NCI-H524 treated with DMSO at 0.1 percent for 48 hours (cell line): ENCODE data around the gene EDN1.

ENCODE experiments used
- DNase-seq: peaks from one replicate; lab custom pipeline; 2025; lab: John Stamatoyannopoulos, UW

EDN1 gene

GRCh38 chr6:12289933-12290820 is at the start of gene EDN1:
EDN1 (plus strand) TSS chr6:12290361; CDS start chr6:12290630, 269 bp downstream.
- DNase-seq, result no peak

DNA sequence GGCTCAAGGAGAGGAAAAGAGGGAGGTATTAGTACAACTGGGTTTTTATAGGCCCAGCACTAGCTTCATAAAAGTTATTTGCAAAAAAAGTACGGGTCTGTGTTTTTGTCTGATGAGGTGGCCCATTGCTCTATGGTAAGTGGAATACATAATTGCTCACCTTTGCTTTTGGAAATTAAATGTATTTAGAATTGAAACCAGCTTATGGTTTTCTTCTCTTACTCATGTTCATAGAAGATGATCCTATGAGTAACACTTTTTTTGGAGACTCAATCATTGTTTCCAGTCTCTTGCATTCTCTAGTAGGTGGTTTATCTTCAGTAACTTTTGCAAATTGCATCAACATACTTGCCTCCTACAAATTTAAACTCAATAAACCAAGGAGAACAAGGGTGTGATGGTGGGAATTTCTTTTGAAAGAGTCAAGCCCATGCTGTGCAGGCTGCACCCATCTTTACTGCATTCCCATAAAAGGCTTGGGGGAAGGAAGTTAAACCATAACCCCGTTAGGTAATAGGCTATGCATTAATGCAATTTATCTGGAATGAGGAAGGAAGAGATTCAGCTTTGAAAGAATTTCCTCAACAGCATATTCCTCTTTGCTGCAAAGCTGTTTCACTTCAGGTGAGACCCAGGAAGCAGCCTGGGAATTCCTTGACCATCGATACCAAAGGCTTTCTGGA is 48.5 kb upstream of the EDN1 start:
- no peak for DNase-seq

DNA sequence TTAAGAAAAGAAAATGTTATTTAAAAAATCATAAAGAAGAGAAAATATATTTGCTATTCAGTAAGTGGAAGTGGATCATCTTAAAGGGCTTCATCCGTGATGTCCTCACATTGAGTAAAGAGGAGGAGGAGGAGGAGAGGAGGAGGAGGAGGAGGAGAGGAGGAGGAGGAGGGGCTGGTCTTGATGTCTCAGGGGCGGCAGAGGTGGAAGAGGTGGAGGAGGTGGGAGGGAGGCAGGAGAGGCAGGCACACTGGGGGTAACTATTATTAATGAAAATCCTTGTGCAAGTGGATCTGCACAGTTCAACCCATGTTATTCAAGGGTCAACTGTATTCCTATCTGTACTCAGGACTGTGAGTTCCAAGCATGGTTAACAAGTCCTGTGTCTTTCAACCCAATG is 47.0 kb upstream of the EDN1 start:
- DNase-seq, result no peak

DNA sequence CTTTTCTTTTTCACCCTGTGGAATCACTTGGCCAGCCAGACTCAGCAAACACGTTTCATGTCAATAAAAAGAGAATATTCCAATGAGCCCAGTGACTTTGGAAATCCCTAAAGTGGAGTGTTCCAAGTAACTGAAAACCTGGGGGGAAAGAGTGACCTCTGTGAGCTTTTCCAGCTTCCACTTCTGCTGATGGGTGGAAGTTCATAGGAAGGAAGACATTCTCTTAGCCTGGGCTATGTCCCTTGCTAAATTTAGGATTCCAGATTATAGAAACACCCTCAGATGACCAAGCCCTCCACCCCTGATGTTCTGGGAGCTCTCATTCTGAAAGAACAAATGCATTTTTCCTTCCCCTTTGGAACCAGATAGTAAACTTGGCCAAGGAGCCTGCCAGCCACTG is 44.8 kb upstream of the EDN1 start:
- no peak for DNase-seq

DNA sequence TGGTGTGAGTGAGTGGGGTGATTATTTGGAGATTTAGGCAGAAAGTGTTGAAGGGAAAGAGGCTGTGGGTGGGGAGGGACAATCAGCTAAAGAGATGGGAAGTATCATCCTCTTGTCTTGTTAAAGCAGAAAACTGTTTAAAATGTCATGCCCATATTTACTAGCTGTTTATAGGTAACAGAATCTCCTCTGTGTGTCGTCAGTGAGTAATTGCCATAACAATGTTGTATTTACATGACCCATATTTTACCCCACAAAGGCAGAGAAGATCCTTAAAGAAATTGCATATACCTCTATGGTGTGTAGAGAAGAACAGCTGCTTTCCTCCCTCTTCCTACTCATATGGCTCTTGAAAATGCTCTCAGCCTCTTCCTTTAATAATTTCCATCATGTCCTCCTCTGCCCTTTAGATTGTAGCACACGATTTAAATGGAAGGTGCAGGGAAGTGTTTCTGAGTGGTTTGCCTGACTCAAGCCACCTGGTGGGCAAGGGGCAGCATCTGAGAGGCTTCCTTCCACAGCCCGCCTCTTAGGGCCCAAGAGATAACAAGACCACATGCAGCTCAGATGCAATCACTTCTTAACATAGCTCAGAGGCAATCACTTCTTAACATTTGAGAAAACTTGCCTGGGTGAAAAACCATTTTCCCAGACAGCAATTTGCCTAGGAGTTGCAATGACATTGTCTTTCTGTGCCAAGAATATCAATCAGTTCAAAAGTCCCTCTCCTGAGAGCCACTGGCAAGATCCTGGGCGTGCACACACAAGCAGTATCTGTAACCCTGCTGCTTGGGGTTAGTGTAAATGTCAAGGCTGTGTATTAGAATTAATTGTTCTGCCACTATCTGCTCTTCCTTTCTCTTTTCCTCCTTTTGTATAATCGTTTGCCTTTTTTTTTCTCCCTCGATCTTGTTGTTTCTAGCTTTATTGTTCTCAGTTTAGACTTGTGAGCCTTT is 44.1 kb upstream of the EDN1 start:
- no peak for DNase-seq

- no peak for DNase-seq
Observed at GRCh38 chr6:12246900-12247299, 43.3 kb upstream of the EDN1 start.

DNA sequence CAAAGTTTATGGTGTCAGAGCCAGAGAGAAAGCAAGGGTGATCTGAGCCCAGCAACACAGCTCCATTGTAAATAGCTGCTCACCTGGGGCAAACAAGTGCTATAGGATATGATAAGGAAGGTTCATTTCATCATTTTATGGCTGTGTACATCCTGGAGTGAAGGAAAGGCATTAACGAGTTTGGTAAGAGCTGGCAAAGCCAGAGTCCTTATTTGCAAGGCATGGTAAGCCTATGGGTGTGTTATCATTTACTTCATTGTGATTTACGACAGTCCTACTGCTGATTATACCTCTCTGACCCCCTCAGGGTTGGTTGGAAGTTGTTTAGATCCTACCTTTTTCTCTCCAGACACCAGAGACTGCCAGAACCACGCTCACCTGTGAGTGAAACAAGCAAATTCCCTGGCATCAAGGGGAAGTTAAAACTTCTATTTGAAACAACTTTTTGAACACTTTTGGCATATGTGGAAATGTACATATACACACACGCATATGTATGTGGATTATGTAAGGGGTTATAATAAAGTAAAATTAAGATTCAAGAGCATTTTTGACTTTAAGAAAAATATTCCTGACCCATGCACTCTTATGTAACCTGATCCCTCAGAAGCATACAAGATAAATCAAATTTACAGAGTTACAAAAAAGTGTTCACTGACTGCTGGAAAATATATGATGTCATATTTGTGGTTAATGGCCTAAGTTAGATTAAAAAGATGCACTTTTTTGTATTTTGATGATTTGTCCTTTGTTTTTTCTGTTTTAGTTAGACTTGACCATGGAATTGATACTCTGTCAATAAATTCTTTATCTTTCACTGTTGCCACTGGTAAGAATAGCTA is 40.4 kb upstream of the EDN1 start:
- no peak for DNase-seq

DNA sequence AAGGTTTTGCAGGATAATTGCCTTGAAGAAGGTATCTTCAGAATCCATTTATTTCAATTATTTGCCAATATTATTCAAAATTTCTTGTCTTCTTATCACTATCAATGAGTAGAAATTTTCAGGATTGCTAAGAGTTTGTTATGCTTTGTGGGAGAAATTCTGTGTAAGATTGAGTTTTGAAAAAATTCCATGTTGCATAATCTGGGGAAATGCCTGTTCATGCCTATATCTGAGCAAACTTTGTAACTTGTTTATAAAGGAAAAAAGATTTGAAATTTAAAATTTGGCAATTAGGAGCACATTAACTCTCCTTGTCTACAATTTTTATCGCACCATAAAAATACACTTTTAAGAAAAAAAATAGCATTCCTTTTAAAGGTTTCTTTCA is 39.8 kb upstream of the EDN1 start:
- DNase-seq, result no peak

- DNase-seq, result no peak
Observed at GRCh38 chr6:12254210-12254609, 36.0 kb upstream of the EDN1 start.

GRCh38 chr6:12258191-12258590 is 32.0 kb upstream of the EDN1 start:
- no peak for DNase-seq

DNA sequence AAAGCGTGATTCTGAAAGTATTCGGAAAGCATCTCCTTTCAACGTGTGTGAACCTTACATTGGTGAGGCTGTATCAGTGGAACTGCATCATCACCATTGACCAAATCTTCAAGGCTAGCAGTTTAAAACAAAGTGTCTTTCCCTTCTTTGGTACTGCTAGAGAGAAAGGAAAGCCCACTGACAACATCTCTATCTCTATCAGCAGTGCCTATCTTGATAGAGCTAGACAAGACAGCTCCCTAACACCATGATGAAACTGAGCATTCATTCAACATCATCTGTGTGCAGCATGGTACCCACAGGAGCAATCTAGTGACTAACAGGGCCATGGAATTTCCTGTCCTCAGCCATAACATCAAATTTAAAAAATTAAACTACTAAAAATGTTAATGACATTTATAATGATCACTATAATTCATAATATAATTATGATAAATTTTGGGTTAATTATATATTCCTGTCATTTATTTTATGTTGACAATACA is 31.5 kb upstream of the EDN1 start:
- no peak for DNase-seq

DNA sequence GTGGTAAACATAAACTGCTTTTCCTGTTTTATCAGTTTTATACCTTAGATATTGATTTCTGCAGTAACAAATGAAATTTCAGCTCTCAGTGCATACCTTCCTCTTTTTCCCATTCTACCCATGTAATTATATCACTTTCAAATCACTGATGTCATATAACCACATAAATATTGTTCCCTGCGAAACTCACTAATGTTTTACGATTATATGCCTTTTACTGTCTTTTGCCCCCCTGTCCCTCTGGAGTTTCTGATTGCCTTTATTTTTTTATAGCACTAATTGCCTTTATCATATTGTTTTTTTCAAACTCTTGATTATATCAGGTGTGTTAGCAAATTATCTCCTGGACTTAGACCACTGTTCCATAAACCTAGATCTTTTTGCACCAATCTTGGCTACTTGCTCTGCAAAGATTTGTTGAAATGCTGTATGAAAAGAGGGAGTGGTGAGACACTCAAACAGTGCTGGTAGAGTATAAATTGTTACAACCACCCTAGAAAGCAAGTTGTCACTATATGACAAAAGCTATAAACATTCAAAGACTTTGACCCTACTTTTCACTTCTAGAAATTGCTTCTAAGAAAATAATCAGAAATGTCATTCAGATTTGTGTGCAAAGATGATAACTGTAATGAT is 29.6 kb upstream of the EDN1 start:
- DNase-seq, result no peak

GRCh38 chr6:12261502-12261901 is 28.7 kb upstream of the EDN1 start:
- no peak for DNase-seq

GRCh38 chr6:12262236-12263061 is 27.7 kb upstream of the EDN1 start:
- no peak for DNase-seq

- DNase-seq, result no peak
Observed at GRCh38 chr6:12263403-12263802, 26.8 kb upstream of the EDN1 start.

DNA sequence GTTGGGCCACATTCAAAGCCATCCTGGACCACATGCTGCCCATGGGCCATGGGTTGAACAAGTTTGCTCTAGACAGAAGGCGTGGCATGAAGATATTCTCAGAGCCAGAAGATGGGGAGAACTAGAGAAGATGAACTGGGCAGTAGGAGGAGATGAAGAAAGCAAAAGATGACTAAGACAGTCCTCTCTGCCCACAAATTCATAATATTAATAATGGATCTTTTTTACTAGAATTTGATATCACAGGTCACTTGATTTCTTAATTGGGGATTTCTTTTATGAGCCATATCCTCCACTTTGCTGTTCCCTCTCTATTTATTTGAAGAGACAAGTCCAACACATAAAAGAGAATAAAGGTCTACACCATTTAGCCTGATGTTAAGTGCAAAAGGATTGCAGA is 25.5 kb upstream of the EDN1 start:
- DNase-seq, result no peak

DNA sequence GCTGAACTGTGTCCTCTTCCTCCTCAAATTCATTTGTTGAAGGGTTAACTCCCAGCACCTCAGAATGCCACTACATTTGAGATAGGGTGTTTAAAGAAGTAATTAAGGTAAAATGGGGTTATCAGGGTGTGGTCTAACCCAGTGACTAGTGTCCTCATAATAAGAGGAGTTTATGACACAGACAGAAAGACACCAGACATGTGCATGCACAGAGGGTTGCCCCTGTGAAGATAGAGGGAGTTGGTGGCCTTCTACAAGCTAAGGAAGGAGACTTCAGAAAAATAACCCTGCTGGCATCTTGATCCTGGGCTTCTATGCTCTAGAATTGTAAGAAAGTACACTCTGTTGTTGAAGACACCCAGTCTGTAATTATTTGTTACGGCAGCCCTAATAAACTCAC is 24.9 kb upstream of the EDN1 start:
- DNase-seq, result no peak

DNA sequence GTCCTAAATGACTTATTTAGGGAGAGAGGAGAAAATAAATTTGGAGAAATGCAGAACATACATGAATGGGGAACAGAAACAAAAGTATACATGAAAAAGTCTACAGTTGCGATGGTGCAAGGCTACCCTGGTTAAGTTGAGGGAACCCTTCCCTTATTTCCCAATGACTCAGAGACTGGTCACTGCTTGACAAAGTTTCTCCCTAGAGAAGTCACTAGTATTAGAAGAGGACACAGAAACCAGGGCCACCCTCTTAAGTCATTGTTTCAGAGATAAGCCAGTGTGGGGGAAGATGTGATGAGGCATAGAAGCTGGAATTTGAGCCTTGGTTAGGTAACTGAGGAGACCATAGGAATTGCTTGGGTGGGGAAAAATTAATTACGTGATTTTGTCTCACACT is 24.4 kb upstream of the EDN1 start:
- DNase-seq, result no peak

GRCh38 chr6:12266571-12266970 is 23.6 kb upstream of the EDN1 start:
- DNase-seq, result no peak

GRCh38 chr6:12269110-12269509 is 21.1 kb upstream of the EDN1 start:
- no peak for DNase-seq
